IPS-20b (cell line): Measurements from ENCODE around the gene TXNDC2.
"Not testable (repeated sequence)": the region's sequence is repeated elsewhere in the genome, so short reads cannot be mapped to it uniquely, and the experiment has no call there.

Experiments
- H3K27ac ChIP-seq: one replicate; pipeline ENCODE4 v1.5.1; 2013; ENCODE audit warnings: low read length
- H3K27me3 ChIP-seq: 2 replicates; pipeline ENCODE4 v1.6.1; 2013; ENCODE audit warnings: mild to moderate bottlenecking, low read length, inconsistent platforms; ENCODE audit not compliant: insufficient read depth
- H3K36me3 ChIP-seq: 2 replicates; pipeline ENCODE4 v1.6.1; 2013; ENCODE audit warnings: low read depth, mild to moderate bottlenecking, inconsistent platforms, low read length, moderate library complexity; ENCODE audit not compliant: insufficient read depth
- H3K4me1 ChIP-seq: 2 replicates; pipeline ENCODE4 v1.6.1; 2013; ENCODE audit warnings: mild to moderate bottlenecking, control low read depth, inconsistent platforms, low read length, moderate library complexity; ENCODE audit not compliant: insufficient read depth
- H3K4me3 ChIP-seq: 2 replicates; pipeline ENCODE4 v1.5.1; 2013; ENCODE audit warnings: mild to moderate bottlenecking, low read length, inconsistent platforms
- H3K9ac ChIP-seq: 2 replicates; pipeline ENCODE4 v1.6.1; 2013; ENCODE audit warnings: low read depth, mild to moderate bottlenecking, inconsistent platforms, low read length, moderate library complexity
- H3K9me3 ChIP-seq: 2 replicates; pipeline ENCODE4 v1.6.1; 2013; ENCODE audit warnings: mild to moderate bottlenecking, low read depth, low read length, inconsistent platforms; ENCODE audit not compliant: insufficient read depth

TXNDC2 gene

DNA sequence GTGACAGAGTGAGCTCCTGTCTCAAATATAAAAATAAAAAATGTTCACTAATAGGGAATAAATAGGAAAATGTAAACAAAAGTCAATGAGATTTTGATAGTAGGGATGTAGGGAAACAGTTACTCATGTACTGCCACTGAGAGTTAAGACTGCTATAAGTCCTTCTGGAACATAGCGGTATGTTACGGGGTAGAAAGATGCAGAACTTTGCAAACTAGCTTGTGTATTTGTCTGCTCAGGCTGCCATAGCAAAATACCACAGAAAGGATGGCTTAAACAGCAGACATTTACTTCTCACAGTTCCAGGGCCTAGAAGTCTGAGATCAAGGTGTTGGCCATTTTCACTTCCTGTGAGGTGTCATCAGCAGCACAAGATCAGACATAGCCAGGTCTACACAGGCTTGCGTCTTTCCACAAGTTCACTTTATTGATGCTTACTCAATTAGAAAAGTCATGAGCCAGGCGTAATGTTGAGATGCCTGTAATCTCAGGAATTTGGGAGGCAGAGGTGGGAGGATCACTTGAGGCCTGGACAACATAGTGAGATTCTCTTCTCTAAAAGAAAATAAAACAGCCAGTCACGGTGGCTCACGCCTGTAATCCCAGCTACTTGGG, 8.8 kb downstream of the TXNDC2 start:
- no peak overlapping the region for H3K9ac ChIP-seq
- H3K27ac ChIP-seq = no peak overlapping the region
- H3K9me3 ChIP-seq = no peaks in the 10 kb centered on the region
- H3K36me3 ChIP-seq = no peaks in the 10 kb centered on the region
- H3K27me3 ChIP-seq = no peaks in the 10 kb centered on the region
- no peaks in the 10 kb centered on the region for H3K4me1 ChIP-seq
- H3K4me3 ChIP-seq = no peak overlapping the region

GRCh38 chr18:9897129-9897528, 11.4 kb downstream of the TXNDC2 start:
- Histone ChIP-seq H3K27me3 (no peaks in the 10 kb centered on the region), H3K4me3 (no peak overlapping the region), H3K27ac (no peak overlapping the region), H3K9me3 (no peaks in the 10 kb centered on the region), H3K9ac (no peak overlapping the region), H3K36me3 (no peaks in the 10 kb centered on the region), H3K4me1 (peaks cover 6% of the 10 kb centered on the region; the same call in 1 of the 2 replicates)

DNA sequence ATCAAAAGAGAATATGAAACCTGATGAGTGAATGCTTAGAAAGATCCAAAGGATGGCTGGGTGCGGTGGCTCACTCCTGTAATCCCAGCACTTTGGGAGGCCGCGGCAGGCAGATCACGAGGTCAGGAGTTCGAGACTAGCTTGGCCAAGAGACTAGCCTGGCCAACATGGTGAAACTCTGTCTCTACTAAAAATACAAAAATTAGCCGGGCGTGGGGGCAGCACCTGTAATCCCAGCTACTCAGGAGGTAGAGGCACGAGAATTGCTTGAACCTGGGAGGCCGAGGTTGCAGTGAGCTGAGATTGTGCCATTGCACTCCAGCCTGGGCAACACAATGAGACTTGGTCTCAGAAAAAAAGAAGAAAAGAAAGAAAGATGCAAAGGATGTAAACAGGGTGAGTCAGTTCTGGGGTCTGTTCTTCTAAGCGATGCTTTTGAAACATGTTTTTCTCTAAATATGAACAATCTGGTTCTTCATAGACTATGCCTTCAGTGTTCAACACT, 12.1 kb downstream of the TXNDC2 start:
- H3K9ac ChIP-seq, H3K27ac ChIP-seq: not testable (repeated sequence)

GRCh38 chr18:9898792-9899549, 13.2 kb downstream of the TXNDC2 start:
- H3K4me3 ChIP-seq = no peak overlapping the region
- H3K9me3 ChIP-seq = no peaks in the 10 kb centered on the region
- no peaks in the 10 kb centered on the region for H3K36me3 ChIP-seq
- no peak overlapping the region for H3K9ac ChIP-seq
- H3K27me3 ChIP-seq = no peaks in the 10 kb centered on the region
- H3K4me1 ChIP-seq = peaks cover 6% of the 10 kb centered on the region; the same call in 1 of the 2 replicates
- no peak overlapping the region for H3K27ac ChIP-seq

More for the DNA sequence above, 12.1 kb downstream of the TXNDC2 start:
- not testable (repeated sequence) for H3K9me3 ChIP-seq, H3K36me3 ChIP-seq, H3K4me1 ChIP-seq, H3K27me3 ChIP-seq, H3K4me3 ChIP-seq

GRCh38 chr18:9899550-9899930, 13.8 kb downstream of the TXNDC2 start:
- H3K27ac ChIP-seq, H3K9me3 ChIP-seq, H3K9ac ChIP-seq, H3K4me3 ChIP-seq, H3K36me3 ChIP-seq, H3K27me3 ChIP-seq, H3K4me1 ChIP-seq: not testable (repeated sequence)

- Histone ChIP-seq H3K4me1 (peaks cover 6% of the 10 kb centered on the region; the same call in 1 of the 2 replicates), H3K4me3 (no peak overlapping the region), H3K9ac (no peak overlapping the region), H3K27ac (no peak overlapping the region), H3K27me3 (no peaks in the 10 kb centered on the region), H3K36me3 (no peaks in the 10 kb centered on the region), H3K9me3 (no peaks in the 10 kb centered on the region)
Observed at GRCh38 chr18:9900699-9901098, 14.9 kb downstream of the TXNDC2 start.

- Histone ChIP-seq H3K4me1 (peaks cover 6% of the 10 kb centered on the region; the same call in 1 of the 2 replicates), H3K9me3 (no peaks in the 10 kb centered on the region), H3K27ac (no peak overlapping the region), H3K9ac (no peak overlapping the region), H3K36me3 (no peaks in the 10 kb centered on the region), H3K4me3 (no peak overlapping the region), H3K27me3 (no peaks in the 10 kb centered on the region)
Observed at GRCh38 chr18:9901377-9901776, 15.6 kb downstream of the TXNDC2 start.

- H3K27me3 ChIP-seq, H3K36me3 ChIP-seq, H3K27ac ChIP-seq, H3K4me3 ChIP-seq, H3K4me1 ChIP-seq, H3K9me3 ChIP-seq, H3K9ac ChIP-seq: not testable (repeated sequence)
Observed at GRCh38 chr18:9902264-9902663, 16.5 kb downstream of the TXNDC2 start.

DNA sequence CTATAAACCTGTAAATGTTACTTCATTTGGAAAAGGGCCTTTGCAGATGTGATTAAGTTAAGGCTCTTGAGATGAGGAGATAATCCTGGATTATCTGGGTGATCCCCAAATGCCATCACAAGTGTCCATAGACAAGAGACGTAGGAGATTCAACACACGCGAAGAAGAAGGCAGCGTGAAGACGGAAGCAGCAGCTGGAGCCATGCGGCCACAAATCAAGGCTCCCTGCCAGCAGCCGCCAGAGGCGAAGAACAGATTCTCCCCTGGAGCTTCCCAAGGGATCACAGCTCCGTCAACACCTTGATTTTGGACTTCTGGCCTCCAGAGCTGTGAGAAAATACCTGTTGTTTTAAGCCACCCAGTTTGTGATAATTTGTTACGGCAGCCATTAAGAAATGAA, 17.1 kb downstream of the TXNDC2 start:
- H3K36me3 ChIP-seq = no peaks in the 10 kb centered on the region
- no peak overlapping the region for H3K27ac ChIP-seq
- no peak overlapping the region for H3K4me3 ChIP-seq
- H3K9me3 ChIP-seq = no peaks in the 10 kb centered on the region
- H3K4me1 ChIP-seq = peaks cover 6% of the 10 kb centered on the region; the same call in 1 of the 2 replicates
- H3K27me3 ChIP-seq = no peaks in the 10 kb centered on the region
- H3K9ac ChIP-seq = no peak overlapping the region

GRCh38 chr18:9905401-9905922, 19.7 kb downstream of the TXNDC2 start:
- Histone ChIP-seq H3K27ac (no peak overlapping the region), H3K9ac (no peak overlapping the region), H3K27me3 (no peaks in the 10 kb centered on the region)

DNA sequence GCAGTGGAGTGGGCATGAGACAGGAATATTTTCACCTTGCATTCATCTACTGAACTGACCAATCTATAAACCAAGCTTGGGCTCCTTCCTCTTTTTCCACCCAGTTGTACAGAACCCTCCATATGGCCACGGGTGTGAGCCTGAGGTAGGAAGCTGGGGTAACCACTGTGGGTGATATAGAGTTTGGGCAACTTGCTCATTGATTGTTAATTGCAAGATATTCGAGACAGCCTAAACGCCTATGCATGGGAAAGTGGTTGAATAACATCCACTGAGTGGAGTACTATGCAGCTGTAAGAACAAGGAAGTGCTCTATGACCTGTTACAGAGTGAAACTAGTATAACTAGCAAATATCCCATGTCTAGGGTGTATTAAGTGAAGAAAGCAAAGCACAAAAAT, 20.7 kb downstream of the TXNDC2 start:
- H3K9me3 ChIP-seq = no peaks in the 10 kb centered on the region
- no peaks in the 10 kb centered on the region for H3K27me3 ChIP-seq
- no peak overlapping the region for H3K4me3 ChIP-seq
- no peak overlapping the region for H3K27ac ChIP-seq
- H3K9ac ChIP-seq = no peak overlapping the region
- no peaks in the 10 kb centered on the region for H3K4me1 ChIP-seq
- no peaks in the 10 kb centered on the region for H3K36me3 ChIP-seq

More at GRCh38 chr18:9905401-9905922, 19.7 kb downstream of the TXNDC2 start:
- no peaks in the 10 kb centered on the region for H3K36me3 ChIP-seq
- H3K9me3 ChIP-seq = no peaks in the 10 kb centered on the region
- H3K4me1 ChIP-seq = peaks cover 2% of the 10 kb centered on the region; the same call in 1 of the 2 replicates
- no peak overlapping the region for H3K4me3 ChIP-seq

DNA sequence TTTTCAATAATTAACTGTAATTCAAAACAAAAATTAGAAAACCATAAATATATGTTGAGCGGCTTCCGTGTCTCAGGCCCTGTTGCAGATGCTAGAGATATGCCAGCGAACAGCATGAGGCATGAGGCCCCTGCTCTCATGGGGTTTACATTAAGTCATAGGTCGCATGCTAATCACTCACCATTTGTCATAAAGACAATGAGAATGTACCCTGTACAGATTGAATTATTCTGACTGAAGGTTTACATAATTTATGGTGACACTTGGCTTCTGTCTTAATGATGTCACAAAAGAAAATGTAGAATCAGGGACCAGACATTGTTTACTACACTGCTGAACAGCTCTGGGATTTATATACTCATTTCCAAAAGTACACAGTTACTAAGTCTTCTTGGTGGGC, 22.1 kb downstream of the TXNDC2 start:
- H3K36me3 ChIP-seq = no peaks in the 10 kb centered on the region
- H3K9me3 ChIP-seq = no peaks in the 10 kb centered on the region
- H3K4me1 ChIP-seq = no peaks in the 10 kb centered on the region
- no peaks in the 10 kb centered on the region for H3K27me3 ChIP-seq
- no peak overlapping the region for H3K4me3 ChIP-seq
- no peak overlapping the region for H3K9ac ChIP-seq
- H3K27ac ChIP-seq = no peak overlapping the region
